AG10803 (cell line): Measurements from ENCODE around the gene NDST3.

ENCODE experiments used
- DNase-seq: peaks from one replicate; pipeline ENCODE4 v3.0.0; 2010; ENCODE audit warnings: low read depth
- H3K4me3 ChIP-seq: 2 replicates; pipeline ENCODE4 v1.5.1; 2011; ENCODE audit warnings: mild to moderate bottlenecking, low read length, control low read depth
- TF ChIP-seq, protein P1 (sequence below): conservative IDR thresholded peaks from 2 replicates; pipeline ENCODE4 v1.5.1; 2011; ENCODE audit warnings: mild to moderate bottlenecking, low read length, control low read depth, inconsistent platforms

Gene NDST3

DNA sequence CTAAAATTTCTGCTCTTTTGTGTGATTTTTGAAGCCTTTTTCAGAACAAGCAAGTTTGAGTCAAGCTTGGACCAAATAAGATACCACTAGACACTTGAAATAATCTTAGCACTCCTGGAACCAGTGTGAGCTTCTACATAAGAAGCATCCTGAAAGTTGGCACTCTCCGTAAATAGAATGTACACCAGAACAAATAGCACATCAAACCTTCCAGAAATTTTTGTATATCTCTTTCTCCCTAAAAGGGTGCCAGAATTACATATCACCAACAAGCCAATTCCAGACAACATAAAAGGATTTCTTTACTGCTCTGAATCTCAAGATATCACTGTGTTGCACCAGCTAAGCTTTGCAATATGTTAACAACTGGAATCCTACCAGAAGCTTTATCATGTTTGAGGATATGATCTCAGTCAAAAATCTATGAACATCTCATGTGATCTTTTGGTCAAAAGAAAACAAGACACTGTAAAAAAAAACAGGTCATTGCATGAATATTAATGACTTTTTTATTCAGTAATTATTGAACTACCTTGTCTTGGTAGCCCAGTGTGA is 201.4 kb downstream of the NDST3 start:
- TF ChIP-seq, protein P1, sequence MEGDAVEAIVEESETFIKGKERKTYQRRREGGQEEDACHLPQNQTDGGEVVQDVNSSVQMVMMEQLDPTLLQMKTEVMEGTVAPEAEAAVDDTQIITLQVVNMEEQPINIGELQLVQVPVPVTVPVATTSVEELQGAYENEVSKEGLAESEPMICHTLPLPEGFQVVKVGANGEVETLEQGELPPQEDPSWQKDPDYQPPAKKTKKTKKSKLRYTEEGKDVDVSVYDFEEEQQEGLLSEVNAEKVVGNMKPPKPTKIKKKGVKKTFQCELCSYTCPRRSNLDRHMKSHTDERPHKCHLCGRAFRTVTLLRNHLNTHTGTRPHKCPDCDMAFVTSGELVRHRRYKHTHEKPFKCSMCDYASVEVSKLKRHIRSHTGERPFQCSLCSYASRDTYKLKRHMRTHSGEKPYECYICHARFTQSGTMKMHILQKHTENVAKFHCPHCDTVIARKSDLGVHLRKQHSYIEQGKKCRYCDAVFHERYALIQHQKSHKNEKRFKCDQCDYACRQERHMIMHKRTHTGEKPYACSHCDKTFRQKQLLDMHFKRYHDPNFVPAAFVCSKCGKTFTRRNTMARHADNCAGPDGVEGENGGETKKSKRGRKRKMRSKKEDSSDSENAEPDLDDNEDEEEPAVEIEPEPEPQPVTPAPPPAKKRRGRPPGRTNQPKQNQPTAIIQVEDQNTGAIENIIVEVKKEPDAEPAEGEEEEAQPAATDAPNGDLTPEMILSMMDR, result no peak
- DNase-seq, result no peak

DNA sequence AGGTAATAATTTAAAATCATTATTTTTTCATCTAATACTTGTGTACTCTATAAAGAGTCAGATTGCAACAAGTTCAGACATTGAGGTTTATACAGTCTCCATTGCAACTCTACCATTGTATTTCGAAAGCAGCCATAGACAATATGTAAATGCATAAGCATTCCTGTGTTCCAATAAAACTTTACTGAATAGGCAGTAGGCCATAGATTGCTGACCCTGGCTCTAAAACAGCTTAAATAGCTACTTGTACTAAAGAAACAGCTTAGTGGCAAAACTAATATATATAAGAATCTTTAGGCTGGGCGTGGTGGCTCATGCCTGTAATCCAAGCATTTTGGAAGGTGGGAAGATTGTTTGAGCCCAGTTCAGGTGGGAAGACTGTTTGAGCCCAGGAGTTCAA is 203.2 kb downstream of the NDST3 start:
- no peak overlapping the region for H3K4me3 ChIP-seq
- no peak for DNase-seq
- TF ChIP-seq, protein P1, result no peak

More for the DNA sequence above, 201.4 kb downstream of the NDST3 start:
- no peak overlapping the region for H3K4me3 ChIP-seq

DNA sequence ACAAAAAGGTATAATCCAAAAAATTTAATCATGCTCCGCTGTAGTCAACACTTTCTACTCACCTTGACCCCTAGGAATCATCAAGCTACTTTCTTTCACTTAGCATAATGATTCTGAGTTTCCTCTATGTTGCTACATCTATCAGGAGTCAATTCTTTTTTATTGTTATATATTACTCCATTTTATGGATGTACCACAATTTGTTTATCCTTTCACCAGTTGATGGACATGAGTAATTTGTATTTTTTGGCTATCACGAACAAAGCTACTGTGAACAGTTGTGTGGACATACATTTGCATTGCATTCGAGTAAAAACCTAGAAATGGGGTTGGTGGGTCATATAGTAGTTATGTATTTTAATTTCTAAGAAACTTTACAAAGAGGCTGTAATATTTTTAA is 215.6 kb downstream of the NDST3 start:
- TF ChIP-seq, protein P1, result no peak
- no peak overlapping the region for H3K4me3 ChIP-seq

DNA sequence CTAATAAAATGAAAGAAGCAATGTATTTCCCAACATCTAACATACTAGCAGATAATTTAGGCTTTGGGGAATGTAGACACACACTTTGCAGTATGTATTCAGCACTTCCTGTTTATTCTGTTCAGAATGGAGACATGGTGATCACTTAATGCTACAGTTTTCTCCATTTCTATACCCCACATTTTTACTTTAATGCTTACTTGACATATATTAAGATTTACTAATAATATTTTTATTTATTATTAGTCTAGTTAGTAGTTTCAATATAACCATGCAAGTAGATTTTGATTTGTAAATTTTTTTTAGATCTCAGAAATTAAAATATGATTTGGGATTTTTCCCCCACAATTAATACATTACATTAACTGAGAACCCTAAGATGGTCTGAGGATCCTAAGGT is 220.1 kb downstream of the NDST3 start:
- no peak for DNase-seq
- no peak overlapping the region for H3K4me3 ChIP-seq
- TF ChIP-seq, protein P1, result no peak

More for the DNA sequence above, 215.6 kb downstream of the NDST3 start:
- DNase-seq, result no peak

DNA sequence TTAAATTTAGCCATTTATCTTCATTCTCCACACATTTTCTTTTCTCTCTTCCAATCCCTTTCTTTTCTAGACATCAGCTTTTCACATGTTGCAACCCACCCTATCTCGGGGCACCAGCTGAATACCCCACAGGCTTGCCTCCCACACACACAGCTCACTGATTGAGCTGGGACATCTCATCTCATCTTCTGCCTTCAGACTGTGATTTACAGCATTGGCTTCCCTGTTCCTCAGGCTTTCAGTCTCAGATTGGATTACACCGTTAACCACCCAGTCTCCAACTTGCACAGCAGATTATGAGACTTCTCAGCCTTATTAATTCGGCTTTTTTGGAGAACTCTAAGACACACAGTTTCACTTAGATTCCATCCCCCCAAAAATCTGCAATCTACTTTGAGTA is 224.8 kb downstream of the NDST3 start:
- no peak for DNase-seq
- H3K4me3 ChIP-seq, result no peak overlapping the region
- TF ChIP-seq, protein P1, result no peak

DNA sequence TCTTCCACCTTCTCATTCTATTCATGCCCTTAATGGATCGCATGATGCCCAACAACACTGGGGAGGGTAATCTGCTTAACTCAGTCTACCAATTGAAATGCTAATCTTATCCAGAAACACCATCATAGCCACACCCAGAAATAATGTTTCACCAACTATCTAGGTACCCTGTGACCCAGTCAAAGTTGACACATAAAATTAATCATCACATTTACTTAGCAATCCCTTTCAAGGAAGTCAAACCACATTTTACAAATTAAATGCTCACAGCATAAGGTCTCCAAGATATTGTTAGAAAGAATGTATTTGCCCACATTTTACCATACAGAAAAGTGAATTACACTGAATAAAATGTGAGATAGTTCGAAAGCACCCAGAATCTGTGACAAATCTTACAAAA is 226.0 kb downstream of the NDST3 start:
- TF ChIP-seq, protein P1, result no peak
- no peak overlapping the region for H3K4me3 ChIP-seq
- DNase-seq, result no peak

DNA sequence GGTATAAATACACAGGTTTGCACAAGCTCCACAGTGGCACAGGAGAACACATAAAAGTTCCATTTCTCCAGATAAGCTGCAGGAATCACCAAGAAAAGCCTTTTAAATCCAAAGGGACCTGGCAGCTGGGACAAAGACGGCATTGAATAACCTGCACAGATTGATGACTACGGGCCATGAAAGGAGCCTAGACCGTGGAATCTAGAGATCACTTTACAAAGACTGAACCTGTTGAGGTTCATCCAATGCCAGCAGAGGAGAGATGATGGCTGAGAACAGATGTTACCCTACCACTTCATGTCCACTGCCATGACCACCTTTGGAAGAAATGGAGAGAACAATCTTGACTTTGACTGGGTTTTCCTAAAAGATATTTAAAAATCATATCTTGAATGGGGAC is 229.8 kb downstream of the NDST3 start:
- H3K4me3 ChIP-seq, result no peak overlapping the region
- DNase-seq, result no peak
- TF ChIP-seq, protein P1, result no peak
